ENCODE results near the gene DAPK2. TPM values are rescaled to one million over a fixed set of nuclear protein-coding genes. Genes with fewer than 3 reads are reported as not detected.

DAPK2 gene
- total and polyA plus RNA-seq, 2 donors from 2014 or later: 3.0 to 3.8 TPM

- intact Hi-C loops (cut with DNase I): no loop called here
- no peak for TF ChIP-seq CTCF (IDR thresholded peaks at IDR 0.05; ENCODE audit: borderline replicate concordance, extremely low read depth, insufficient read depth)
- Histone ChIP-seq H3K27me3 (ENCODE audit: control insufficient read depth, insufficient read depth, low read length) (no peaks in the 10 kb centered on the region), H3K9ac (ENCODE audit: low read length in 3 of 3) (no peak overlapping the region), H3K4me1 (ENCODE audit: control insufficient read depth in 2 of 3, insufficient read depth in 2 of 3, low read depth in 1 of 3, low read length in 3 of 3) (peaks cover 0 to 11% (median 0%) of the 10 kb centered on the region in 3 donors), H3K4me3 (ENCODE audit: low read length in 3 of 3) (no peak overlapping the region), H3K27ac (ENCODE audit: low read depth in 2 of 2, low read length in 2 of 2) (no peak overlapping the region), H3K36me3 (ENCODE audit: control insufficient read depth in 2 of 3, insufficient read depth in 3 of 3, low read length in 3 of 3) (no peaks in the 10 kb centered on the region), H3K9me3 (ENCODE audit: control insufficient read depth in 2 of 3, insufficient read depth in 1 of 3, low read length in 3 of 3) (no peaks in the 10 kb centered on the region)
- no peak for FAIRE-seq
- no peak for DNase-seq
Measured at GRCh38 chr15:63996794-63997357, 49.4 kb downstream of the DAPK2 start.

GRCh38 chr15:63995789-63996188, 50.5 kb downstream of the DAPK2 start:
- no peak for TF ChIP-seq CTCF (IDR thresholded peaks at IDR 0.05; ENCODE audit: borderline replicate concordance, extremely low read depth, insufficient read depth)
- Histone ChIP-seq H3K4me1 (ENCODE audit: control insufficient read depth in 2 of 3, insufficient read depth in 2 of 3, low read depth in 1 of 3, low read length in 3 of 3) (peaks cover 0 to 18% (median 3%) of the 10 kb centered on the region in 3 donors), H3K9ac (ENCODE audit: low read length in 3 of 3) (no peak overlapping the region), H3K36me3 (ENCODE audit: control insufficient read depth in 2 of 3, insufficient read depth in 3 of 3, low read length in 3 of 3) (no peaks in the 10 kb centered on the region), H3K4me3 (ENCODE audit: low read length in 3 of 3) (no peak overlapping the region), H3K27ac (ENCODE audit: low read depth in 2 of 2, low read length in 2 of 2) (no peak overlapping the region), H3K27me3 (ENCODE audit: control insufficient read depth, insufficient read depth, low read length) (no peaks in the 10 kb centered on the region), H3K9me3 (ENCODE audit: control insufficient read depth in 2 of 3, insufficient read depth in 1 of 3, low read length in 3 of 3) (no peaks in the 10 kb centered on the region)
- intact Hi-C loops (cut with DNase I): no loop called here
- no peak for DNase-seq
- FAIRE-seq: no peak

- DNase-seq: no peak
- no peaks in the 10 kb centered on the region for H3K27me3 ChIP-seq (ENCODE audit: control insufficient read depth, insufficient read depth, low read length)
- intact Hi-C loops (cut with DNase I): no loop called here
- no peak for TF ChIP-seq CTCF (IDR thresholded peaks at IDR 0.05; ENCODE audit: borderline replicate concordance, extremely low read depth, insufficient read depth)
- no peak overlapping the region for H3K27ac ChIP-seq (ENCODE audit: low read depth in 2 of 2, low read length in 2 of 2)
- no peaks in the 10 kb centered on the region for H3K9me3 ChIP-seq (ENCODE audit: control insufficient read depth in 2 of 3, insufficient read depth in 1 of 3, low read length in 3 of 3)
- no peaks in the 10 kb centered on the region for H3K36me3 ChIP-seq (ENCODE audit: control insufficient read depth in 2 of 3, insufficient read depth in 3 of 3, low read length in 3 of 3)
- no peak for FAIRE-seq
- H3K9ac ChIP-seq (ENCODE audit: low read length in 3 of 3): no peak overlapping the region
- no peak overlapping the region for H3K4me3 ChIP-seq (ENCODE audit: low read length in 3 of 3)
- peaks cover 0 to 20% (median 4%) of the 10 kb centered on the region in 3 donors for H3K4me1 ChIP-seq (ENCODE audit: control insufficient read depth in 2 of 3, insufficient read depth in 2 of 3, low read depth in 1 of 3, low read length in 3 of 3)
Measured at GRCh38 chr15:63994073-63994600, 52.1 kb downstream of the DAPK2 start.

Data from kidney (tissue), 14 donors.